ENCODE measurements around the gene FAM20C. TPM values are rescaled to one million over a fixed set of nuclear protein-coding genes. Genes with fewer than 3 reads are reported as not detected.
"Not testable (repeated sequence)": the region's sequence is repeated elsewhere in the genome, so short reads cannot be mapped to it uniquely, and the experiment has no call there.

The FAM20C gene
- total RNA-seq, 2 donors from 2014 or later: 37.8 to 62.0 TPM

- DNase-seq (ENCODE audit: low spot score): no peak
- Histone ChIP-seq H3K4me3 (no peak overlapping the region), H3K9me3 (no peaks in the 10 kb centered on the region), H3K27me3 (replicated peaks; ENCODE audit: insufficient read depth) (no peaks in the 10 kb centered on the region), H3K4me1 (replicated peaks) (no peaks in the 10 kb centered on the region), H3K36me3 (no peaks in the 10 kb centered on the region), H3K27ac (no peak overlapping the region)
- 95% methylated on average over 17 of the region's 17 CpGs for WGBS
- intact Hi-C loops (cut with DNase I): no loop called here
- no peak for TF ChIP-seq CTCF (IDR thresholded peaks at IDR 0.05)
These were observed 12.0 kb downstream of the FAM20C start for GRCh38 chr7:204326-204725.

- DNase-seq (ENCODE audit: low spot score): no peak
- no peaks in the 10 kb centered on the region for H3K9me3 ChIP-seq
- no peaks in the 10 kb centered on the region for H3K4me1 ChIP-seq (replicated peaks)
- TF ChIP-seq POLR2AphosphoS5 (IDR thresholded peaks at IDR 0.05): no peak
- TF ChIP-seq CTCF (IDR thresholded peaks at IDR 0.05): no peak
- TF ChIP-seq POLR2A (IDR thresholded peaks at IDR 0.05): no peak
- no peak overlapping the region for H3K27ac ChIP-seq
- WGBS: 92% methylated on average over 49 of the region's 49 CpGs
- H3K4me3 ChIP-seq: no peak overlapping the region
- H3K36me3 ChIP-seq: no peaks in the 10 kb centered on the region
- no peaks in the 10 kb centered on the region for H3K27me3 ChIP-seq (replicated peaks; ENCODE audit: insufficient read depth)
- intact Hi-C loops (cut with DNase I): no loop called here
These were observed 13.0 kb downstream of the FAM20C start for GRCh38 chr7:205115-206010.

- H3K27ac ChIP-seq; DNase-seq (ENCODE audit: low spot score); intact Hi-C loops (cut with DNase I); H3K27me3 ChIP-seq (replicated peaks; ENCODE audit: insufficient read depth); H3K36me3 ChIP-seq; H3K4me1 ChIP-seq (replicated peaks); H3K4me3 ChIP-seq; H3K9me3 ChIP-seq: not testable (repeated sequence)
- WGBS: 95% methylated on average over 31 of the region's 31 CpGs
These were observed 14.0 kb downstream of the FAM20C start for GRCh38 chr7:206351-206750.

- Histone ChIP-seq H3K4me3 (no peak overlapping the region), H3K9me3 (no peaks in the 10 kb centered on the region), H3K27ac (no peak overlapping the region), H3K36me3 (no peaks in the 10 kb centered on the region), H3K27me3 (replicated peaks; ENCODE audit: insufficient read depth) (no peaks in the 10 kb centered on the region), H3K4me1 (replicated peaks) (no peaks in the 10 kb centered on the region)
- WGBS: 89% methylated on average over 39 of the region's 39 CpGs
- no peak for TF ChIP-seq CTCF (IDR thresholded peaks at IDR 0.05)
- TF ChIP-seq POLR2A (IDR thresholded peaks at IDR 0.05): no peak
- no peak for TF ChIP-seq POLR2AphosphoS5 (IDR thresholded peaks at IDR 0.05)
- DNase-seq (ENCODE audit: low spot score): no peak
- intact Hi-C loops (cut with DNase I): no loop called here
These were observed 15.2 kb downstream of the FAM20C start for GRCh38 chr7:207418-208129.

GRCh38 chr7:208130-208673 lies 15.8 kb downstream of the FAM20C start:
- Histone ChIP-seq H3K9me3 (no peaks in the 10 kb centered on the region), H3K27me3 (replicated peaks; ENCODE audit: insufficient read depth) (no peaks in the 10 kb centered on the region), H3K4me3 (no peak overlapping the region), H3K36me3 (no peaks in the 10 kb centered on the region), H3K27ac (no peak overlapping the region), H3K4me1 (replicated peaks) (no peaks in the 10 kb centered on the region)
- TF ChIP-seq POLR2AphosphoS5 (IDR thresholded peaks at IDR 0.05): no peak
- TF ChIP-seq POLR2A (IDR thresholded peaks at IDR 0.05): no peak
- no peak for TF ChIP-seq CTCF (IDR thresholded peaks at IDR 0.05)
- WGBS: 90% methylated on average over 10 of the region's 10 CpGs
- intact Hi-C loops (cut with DNase I): no loop called here
- no peak for DNase-seq (ENCODE audit: low spot score)

All from prostate gland (tissue), 2 donors.